ENCODE results near the gene WDR3.

- TF ChIP-seq EZH2 (IDR thresholded peaks at IDR 0.05; ENCODE audit: low read depth, unreplicated experiment) (no peak), POLR2AphosphoS5 (IDR thresholded peaks at IDR 0.05; ENCODE audit: low read depth) (no peak), JUNB (IDR thresholded peaks at IDR 0.05; ENCODE audit: unreplicated experiment) (no peak), ZNF114 (CRISPR knock-in tag; IDR thresholded peaks at IDR 0.05) (no peak), CREB1 (CRISPR knock-in tag; IDR thresholded peaks at IDR 0.05; ENCODE audit: low read depth) (no peak), EZH2phosphoT487 (IDR thresholded peaks at IDR 0.05; ENCODE audit: unreplicated experiment) (no peak), NANOG (IDR thresholded peaks at IDR 0.05; ENCODE audit: borderline replicate concordance) (no peak)
- TF ChIP-seq, protein P1, sequence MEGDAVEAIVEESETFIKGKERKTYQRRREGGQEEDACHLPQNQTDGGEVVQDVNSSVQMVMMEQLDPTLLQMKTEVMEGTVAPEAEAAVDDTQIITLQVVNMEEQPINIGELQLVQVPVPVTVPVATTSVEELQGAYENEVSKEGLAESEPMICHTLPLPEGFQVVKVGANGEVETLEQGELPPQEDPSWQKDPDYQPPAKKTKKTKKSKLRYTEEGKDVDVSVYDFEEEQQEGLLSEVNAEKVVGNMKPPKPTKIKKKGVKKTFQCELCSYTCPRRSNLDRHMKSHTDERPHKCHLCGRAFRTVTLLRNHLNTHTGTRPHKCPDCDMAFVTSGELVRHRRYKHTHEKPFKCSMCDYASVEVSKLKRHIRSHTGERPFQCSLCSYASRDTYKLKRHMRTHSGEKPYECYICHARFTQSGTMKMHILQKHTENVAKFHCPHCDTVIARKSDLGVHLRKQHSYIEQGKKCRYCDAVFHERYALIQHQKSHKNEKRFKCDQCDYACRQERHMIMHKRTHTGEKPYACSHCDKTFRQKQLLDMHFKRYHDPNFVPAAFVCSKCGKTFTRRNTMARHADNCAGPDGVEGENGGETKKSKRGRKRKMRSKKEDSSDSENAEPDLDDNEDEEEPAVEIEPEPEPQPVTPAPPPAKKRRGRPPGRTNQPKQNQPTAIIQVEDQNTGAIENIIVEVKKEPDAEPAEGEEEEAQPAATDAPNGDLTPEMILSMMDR (conservative IDR thresholded peaks at IDR 0.05; ENCODE audit: low read depth in 2 of 2): no peak
- TF ChIP-seq, protein P2, sequence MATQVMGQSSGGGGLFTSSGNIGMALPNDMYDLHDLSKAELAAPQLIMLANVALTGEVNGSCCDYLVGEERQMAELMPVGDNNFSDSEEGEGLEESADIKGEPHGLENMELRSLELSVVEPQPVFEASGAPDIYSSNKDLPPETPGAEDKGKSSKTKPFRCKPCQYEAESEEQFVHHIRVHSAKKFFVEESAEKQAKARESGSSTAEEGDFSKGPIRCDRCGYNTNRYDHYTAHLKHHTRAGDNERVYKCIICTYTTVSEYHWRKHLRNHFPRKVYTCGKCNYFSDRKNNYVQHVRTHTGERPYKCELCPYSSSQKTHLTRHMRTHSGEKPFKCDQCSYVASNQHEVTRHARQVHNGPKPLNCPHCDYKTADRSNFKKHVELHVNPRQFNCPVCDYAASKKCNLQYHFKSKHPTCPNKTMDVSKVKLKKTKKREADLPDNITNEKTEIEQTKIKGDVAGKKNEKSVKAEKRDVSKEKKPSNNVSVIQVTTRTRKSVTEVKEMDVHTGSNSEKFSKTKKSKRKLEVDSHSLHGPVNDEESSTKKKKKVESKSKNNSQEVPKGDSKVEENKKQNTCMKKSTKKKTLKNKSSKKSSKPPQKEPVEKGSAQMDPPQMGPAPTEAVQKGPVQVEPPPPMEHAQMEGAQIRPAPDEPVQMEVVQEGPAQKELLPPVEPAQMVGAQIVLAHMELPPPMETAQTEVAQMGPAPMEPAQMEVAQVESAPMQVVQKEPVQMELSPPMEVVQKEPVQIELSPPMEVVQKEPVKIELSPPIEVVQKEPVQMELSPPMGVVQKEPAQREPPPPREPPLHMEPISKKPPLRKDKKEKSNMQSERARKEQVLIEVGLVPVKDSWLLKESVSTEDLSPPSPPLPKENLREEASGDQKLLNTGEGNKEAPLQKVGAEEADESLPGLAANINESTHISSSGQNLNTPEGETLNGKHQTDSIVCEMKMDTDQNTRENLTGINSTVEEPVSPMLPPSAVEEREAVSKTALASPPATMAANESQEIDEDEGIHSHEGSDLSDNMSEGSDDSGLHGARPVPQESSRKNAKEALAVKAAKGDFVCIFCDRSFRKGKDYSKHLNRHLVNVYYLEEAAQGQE (IDR thresholded peaks at IDR 0.05; ENCODE audit: unreplicated experiment): no peak
- TF ChIP-seq, protein P3, sequence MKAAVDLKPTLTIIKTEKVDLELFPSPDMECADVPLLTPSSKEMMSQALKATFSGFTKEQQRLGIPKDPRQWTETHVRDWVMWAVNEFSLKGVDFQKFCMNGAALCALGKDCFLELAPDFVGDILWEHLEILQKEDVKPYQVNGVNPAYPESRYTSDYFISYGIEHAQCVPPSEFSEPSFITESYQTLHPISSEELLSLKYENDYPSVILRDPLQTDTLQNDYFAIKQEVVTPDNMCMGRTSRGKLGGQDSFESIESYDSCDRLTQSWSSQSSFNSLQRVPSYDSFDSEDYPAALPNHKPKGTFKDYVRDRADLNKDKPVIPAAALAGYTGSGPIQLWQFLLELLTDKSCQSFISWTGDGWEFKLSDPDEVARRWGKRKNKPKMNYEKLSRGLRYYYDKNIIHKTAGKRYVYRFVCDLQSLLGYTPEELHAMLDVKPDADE (IDR thresholded peaks at IDR 0.05): no peak
Measured at GRCh38 chr1:117942293-117942692, 12.8 kb downstream of the WDR3 start.

All from GM23338 (cell line).